ENCODE data around the gene AGRN.
"Not testable (repeated sequence)": the region's sequence is repeated elsewhere in the genome, so short reads cannot be mapped to it uniquely, and the experiment has no call there.

The AGRN gene

DNA sequence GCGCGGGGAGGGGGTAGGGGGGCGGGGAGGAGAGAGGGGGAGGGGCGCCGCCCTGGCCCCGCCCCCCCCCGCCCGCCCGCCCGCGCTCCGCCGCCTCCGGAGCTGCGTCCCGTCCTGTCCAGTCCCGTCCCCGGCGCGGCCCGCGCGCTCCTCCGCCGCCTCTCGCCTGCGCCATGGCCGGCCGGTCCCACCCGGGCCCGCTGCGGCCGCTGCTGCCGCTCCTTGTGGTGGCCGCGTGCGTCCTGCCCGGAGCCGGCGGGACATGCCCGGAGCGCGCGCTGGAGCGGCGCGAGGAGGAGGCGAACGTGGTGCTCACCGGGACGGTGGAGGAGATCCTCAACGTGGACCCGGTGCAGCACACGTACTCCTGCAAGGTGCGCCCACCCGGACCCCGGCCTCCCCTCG is at the start of gene AGRN:
TSS of gene AGRN (plus strand) at position 121 of the 405 bp plus-strand sequence. CDS start at position 174, 53 bp downstream.
- DNase-seq (ENCODE audit: low read depth): no peak

DNA sequence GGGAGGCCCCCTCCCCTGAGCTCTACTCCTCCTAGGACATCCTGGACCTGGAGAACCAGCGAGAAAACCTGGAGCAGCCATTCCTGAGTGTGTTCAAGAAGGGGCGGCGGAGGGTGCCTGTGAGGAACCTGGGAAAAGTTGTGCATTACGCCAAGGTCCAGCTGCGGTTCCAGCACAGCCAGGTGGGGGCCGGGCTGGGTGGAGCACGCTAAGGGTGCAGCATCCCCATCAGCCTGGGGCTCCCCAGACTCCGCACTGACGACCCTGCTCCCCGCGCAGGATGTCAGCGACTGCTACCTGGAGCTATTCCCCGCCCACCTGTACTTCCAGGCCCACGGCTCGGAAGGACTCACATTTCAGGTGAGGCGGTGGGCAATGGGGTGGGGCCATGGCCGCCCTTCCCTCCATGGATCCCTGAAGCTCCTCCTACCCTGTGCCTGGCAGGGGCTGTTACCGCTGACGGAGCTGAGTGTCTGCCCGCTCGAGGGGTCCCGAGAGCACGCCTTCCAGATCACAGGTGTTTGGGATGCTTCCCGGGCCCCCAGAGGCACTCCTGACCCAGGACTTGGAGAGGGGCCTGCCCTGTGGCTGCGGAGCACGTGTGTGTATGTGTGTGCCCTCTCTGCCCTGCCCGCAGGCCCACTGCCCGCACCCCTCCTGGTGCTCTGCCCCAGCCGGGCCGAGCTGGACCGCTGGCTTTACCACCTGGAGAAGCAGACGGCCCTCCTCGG is 49.5 kb upstream of the AGRN start:
- DNase-seq (ENCODE audit: low read depth): no peak

DNA sequence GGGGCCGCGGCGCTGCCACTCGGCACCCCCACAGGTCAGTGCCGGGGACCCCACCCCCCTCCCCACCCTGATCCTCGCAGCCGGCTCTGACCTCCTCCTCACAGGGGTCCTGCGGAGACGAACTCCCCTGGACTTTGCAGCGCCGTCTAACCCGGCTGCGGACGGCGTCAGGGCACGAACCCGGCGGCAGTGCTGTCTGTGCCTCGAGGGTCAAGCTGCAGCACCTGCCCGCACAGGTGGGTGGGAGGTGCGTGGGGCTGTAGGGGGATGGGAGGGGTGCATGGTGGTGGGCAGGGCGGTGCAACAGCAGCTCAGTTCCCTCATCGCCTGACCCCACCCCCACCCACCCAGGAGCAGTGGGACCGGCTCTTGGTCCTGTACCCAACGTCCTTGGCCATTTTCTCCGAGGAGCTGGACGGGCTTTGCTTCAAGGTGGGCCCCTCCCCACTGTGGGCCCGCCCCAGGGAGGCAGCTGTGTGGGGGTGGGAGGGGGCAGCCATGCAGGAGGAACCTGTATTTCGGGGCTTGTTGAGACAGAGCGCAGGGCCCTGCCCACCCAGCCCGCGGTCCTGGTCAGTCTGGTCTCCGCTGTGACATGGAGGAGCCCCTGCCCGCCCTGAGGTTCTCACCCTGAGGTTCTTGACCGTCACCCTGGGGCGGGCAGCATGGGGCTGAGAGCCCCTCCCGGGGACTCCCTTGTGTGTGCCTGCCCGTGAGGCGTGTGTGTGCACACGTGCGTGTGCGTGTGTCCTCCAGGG is 48.8 kb upstream of the AGRN start:
- DNase-seq (ENCODE audit: low read depth): no peak

DNA sequence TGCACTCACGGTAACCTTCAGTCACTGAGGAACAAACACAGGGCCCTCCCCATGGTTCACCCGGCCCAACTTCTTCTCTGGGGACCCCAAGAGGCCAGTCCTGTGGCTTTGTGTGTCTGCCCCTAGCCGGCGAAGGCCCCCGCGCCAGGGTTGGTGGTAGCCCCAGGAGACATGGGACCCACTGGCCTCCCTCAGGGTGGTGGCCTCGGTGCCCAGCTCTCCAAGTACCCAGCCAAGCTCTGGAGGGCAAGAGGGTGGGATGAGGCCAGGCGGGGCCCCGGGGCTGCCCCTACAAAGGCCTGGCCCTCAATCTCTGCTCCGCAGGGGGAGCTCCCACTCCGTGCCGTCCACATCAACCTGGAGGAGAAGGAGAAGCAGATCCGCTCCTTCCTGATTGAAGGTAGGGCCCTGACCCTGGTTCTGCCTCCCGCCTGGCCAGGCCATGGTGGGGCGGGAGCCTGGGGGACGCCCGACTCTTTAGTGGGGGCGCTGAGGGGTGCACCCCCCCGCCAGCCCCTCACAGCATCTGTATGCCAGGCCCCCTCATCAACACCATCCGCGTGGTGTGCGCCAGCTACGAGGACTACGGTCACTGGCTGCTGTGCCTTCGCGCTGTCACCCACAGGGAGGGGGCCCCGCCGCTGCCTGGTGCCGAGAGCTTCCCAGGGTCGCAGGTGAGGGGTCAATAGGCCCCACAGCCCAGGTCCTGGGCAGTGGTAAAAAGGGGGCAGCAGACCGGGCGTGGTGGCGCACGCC is 48.0 kb upstream of the AGRN start:
- no peak for DNase-seq (ENCODE audit: low read depth)

DNA sequence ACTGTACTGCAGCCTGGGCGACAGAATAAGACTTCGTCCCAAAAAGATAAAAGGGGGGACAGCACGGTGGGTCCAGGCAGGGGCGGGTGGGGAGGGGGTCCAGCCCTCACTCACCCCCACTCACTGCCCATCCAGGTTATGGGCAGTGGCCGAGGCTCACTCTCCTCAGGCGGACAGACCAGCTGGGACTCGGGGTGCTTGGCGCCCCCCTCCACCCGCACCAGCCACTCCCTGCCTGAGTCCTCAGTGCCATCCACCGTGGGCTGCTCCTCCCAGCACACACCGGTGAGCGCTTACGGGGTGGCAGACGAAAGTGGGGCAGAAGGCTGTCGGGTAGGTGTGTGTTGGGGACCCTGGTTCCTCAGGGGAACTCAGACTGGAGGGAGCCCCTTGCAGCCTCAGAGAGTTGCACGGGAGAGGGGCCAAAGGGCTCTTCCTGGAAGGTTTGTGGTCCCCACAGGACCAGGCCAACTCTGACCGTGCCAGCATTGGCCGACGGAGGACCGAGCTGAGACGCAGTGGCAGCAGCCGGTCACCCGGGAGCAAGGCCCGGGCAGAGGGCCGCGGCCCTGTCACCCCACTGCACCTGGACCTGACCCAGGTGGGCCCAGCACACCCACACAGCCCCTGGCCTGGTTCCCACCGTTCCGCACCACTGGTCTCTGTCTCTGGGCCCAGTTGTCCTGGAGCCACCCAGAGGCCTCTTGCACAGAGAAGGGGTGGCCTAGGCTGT is 47.0 kb upstream of the AGRN start:
- DNase-seq (ENCODE audit: low read depth): no peak

DNA sequence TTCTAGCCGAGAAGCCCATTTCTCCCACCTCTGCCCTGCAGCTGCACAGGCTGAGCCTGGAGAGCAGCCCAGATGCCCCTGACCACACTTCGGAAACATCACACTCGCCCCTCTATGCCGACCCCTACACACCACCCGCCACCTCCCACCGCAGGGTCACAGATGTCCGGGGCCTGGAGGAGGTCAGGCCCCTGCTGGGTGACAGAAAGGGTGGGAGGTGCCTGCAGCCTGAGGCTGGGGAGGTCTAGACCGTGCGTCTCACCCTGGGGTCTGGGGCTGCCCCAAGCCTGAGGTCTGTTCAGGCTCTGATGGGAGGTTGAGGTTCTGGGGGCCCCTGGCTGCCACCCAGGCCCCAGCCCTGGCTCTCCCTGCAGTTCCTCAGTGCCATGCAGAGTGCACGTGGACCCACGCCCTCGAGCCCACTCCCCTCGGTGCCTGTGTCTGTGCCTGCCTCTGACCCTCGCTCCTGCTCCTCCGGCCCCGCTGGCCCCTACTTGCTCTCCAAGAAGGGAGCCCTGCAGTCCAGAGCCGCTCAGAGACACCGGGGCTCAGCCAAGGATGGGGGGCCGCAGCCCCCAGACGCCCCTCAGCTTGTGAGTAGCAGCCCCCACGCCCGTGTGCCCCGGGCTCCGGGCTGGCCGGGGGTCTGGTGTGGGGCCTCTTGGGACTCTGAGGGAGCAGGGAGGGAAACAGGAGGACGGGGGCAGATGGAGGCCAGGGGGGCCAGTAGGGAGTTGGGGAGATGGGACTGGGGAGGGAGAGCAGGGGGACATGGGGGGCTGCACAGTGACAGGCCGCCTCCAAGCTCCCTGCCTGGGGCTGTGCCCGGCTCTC is 46.2 kb upstream of the AGRN start:
- DNase-seq (ENCODE audit: low read depth): no peak

DNA sequence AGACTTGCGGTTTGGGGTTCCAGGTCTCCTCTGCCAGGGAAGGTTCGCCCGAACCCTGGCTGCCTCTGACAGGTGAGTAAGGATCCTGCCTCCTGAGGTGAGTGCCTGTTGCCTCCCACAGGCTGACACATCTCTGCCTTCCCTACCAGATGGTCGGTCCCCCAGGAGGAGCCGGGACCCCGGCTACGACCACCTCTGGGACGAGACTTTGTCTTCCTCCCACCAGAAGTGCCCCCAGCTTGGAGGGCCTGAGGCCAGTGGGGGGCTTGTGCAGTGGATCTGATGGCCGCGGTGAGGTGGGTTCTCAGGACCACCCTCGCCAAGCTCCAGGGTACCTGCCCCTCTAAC is 45.7 kb upstream of the AGRN start:
- no peak for DNase-seq (ENCODE audit: low read depth)

DNA sequence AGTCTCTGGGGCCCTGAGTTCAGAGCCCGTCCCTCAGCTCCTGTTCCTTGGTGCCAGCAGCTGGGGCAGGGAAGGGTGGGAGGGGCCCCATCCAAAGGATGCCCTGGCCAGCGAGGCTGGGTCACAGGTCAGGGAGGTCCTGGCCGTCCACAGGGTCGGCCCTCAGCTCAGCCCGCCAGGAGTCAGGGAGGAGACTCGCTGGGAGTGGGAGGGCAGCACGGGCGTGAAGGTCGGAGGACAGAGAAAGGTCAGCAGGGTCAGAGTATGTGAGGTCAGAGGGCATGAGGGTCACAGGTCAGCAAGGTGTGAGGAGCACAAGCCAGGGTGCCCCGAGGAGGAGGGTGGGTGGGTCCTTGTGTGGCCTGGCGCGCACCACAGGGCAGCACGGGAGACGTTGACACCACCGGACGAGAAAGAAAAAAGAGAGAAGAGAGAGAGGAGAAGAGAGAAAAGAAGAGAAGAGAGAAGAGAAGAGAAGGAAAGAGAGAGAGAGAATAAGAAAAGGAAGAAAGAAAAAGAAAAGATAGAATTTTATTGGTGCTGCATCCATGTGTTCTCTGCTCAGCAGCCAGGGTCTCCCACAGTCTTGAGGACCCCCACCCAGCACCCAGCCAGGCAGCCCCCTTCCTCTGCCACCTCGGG is 45.1 kb upstream of the AGRN start:
- no peak for DNase-seq (ENCODE audit: low read depth)

DNA sequence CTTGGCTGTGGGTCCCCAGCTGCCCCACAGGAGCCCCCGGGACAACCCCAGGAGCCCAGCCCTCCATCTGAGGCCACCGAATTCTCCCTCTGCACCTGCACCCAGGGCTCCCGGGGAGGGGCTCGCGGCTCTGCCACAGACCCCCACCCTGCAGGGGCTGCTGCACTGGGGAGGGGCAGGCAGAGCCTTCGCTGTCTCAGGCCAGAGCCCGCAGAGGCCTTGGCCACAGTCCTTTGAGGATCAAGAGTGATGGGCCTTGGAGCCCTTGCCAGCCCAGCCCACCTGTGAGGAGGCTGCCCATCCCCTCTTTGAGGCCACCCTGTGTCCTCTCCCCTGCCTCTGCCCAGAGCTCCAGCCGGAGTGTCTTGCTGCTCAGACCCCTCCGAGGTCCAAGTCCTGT is 44.6 kb upstream of the AGRN start:
- no peak for DNase-seq (ENCODE audit: low read depth)

DNA sequence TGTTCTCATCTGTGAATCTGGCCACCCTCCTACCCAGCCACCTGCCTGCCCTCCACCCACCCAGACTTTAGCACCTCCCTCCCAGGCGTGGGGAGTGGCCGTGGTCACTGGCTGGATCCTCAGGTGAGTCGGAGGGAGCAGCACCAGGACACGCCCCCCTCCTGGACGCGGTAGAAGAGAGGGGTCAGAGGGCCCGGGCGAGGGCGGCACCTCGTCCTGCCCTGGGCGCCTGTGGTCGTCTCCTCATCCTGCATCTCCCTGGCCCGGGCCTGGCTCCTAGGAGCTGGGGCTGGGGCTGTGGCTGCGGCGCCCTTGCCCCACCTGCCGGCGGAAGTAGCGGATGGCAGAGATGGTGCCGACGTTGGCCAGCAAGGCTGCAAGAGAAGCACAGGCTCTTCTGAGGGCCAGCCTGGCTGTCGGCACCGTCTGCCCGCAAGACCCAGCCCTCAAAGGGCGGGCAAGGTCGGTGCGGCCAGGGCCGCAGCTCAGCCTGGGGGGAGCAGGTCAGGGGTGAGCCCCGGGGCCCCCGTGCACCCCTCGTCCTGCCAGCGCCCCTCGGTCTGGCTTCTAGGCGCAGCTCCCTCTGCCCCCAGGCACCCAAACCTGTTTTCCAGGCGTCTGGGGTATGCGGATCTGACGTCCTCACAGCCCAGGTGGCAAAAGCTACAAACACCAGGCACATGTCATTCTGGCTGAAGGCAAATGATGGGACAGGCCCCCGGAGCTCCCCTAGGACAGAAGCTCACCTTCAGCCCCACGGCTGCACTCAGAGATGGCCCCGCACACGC is 43.8 kb upstream of the AGRN start:
- no peak for DNase-seq (ENCODE audit: low read depth)

DNA sequence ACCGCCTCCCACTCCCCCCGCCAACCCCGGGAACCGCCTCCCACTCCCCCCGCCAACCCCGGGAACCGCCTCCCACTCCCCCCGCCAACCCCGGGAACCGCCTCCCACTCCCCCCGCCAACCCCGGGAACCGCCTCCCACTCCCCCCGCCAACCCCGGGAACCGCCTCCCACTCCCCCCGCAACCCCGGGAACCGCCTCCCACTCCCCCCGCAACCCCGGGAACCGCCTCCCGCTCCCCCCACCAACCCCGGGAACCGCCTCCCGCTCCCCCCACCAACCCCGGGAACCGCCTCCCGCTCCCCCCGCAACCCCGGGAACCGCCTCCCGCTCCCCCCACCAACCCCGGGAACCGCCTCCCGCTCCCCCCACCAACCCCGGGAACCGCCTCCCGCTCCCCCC is 43.1 kb upstream of the AGRN start:
- DNase-seq (ENCODE audit: low read depth): not testable (repeated sequence)

DNA sequence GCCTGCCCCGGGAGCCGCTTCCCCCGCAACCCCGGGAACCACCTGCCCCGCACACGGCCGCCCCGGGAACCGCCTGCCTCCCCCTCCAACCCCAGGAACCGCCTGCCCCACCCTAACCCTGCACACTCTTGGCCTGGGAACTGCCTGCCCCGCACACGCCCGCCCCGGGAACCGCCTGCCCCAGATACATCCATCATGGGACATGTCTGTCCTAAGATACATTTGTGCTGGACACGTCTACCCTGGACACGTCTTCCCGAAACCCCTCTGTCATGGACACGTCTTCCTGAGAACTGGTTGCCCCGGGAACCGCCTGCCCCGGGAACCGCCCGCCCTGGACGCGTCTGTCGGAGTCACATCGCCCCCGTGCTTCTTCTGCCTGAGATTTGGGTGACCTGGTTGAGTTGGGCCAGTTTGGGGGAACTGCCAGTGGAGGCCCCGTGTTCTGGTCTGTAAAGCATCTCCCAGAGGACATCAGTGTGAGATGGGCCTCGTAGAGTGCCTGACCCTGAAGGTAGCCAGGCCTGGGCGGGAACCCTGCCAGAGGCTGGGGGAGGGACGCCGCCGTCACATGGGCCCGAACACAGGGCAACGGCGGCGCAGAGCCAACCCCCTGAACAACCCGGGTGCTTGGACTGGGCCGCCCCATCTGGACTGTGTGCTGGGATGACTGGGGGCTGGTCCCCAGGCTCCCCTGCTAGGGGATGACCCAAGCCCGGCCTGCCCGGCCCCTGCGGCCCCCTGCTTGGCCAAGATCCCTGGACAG is 41.7 kb upstream of the AGRN start:
- DNase-seq (ENCODE audit: low read depth): no peak

DNA sequence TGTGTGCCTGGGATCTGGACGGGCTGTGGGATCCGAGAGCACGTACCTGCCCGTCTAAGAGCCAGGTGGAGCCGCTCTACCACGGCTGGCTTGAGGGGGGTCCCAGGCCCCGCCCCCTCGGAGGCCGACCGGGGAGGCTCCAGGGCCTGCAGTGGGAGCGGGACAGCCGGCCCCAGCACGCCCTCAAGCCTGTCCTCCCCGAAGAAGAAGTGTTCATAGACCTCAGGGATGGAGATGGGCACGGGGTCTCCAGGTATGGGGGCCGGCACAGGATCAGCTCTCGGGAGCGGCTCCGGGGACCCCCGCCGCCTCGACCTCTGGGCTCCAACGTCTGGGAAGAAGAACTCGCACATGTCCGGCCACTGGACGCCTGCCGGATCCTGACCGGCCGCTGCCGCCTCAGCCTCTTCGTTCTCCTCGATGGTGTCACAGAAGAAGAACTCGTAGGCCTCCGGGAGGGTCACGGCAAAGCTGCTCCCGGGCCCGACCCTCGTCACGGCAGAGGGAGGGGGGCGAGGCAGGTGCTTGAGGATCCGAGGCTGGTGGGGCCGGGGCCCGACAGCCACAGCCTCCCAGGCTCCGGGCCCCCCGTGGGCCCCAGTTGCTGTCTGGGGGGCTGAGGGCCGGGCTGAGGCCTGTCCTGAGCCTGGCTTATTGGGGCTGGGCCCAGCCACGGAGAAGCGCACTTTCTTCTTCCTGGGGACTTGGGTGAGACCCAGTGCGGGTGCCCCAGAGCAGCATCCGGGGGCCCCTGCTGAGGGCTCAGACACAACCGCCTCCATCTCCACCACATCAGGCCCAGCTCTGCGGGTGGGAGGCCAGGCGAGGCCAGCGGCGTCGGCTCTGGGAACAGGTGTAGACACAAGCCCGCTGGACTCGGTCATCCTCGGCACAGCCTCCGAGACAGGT is 40.8 kb upstream of the AGRN start:
- DNase-seq (ENCODE audit: low read depth): no peak

DNA sequence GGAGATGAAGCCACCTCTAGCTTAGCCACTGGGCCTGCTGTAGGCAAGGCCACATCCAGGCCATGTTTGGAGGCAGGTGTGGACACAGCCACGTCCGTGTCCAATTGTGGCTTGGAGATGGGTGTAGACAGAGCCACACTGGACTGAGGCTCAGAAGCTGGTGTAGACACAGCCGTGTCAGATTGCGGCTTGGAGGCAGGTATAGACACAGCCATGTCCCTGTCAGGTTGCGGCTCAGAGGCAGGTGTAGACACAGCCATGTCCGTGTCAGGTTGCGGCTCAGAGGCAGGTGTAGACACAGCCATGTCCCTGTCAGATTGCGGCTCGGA is 40.2 kb upstream of the AGRN start:
- no peak for DNase-seq (ENCODE audit: low read depth)

DNA sequence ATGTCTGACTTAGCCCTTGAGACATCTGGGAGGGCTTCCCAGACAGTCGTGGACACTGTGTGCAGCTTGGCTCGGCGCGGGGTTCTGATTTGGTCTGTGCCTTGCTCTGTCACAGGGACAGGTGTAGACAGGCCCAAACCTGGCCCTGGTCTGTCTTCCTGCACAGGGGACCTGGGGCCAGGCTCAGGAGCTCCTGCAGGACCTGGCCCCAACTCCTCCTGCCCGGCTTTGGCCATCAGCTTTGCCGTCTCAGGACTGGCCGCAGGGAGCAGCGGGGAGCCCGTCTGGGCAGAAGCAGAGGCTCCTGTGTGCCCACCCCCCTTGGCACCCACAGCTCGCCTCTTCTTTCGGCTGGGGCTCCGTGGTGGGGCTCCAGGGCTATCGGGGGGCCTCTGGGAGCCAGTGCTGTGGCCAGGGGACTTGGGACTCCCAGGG is 39.8 kb upstream of the AGRN start:
- no peak for DNase-seq (ENCODE audit: low read depth)

DNA sequence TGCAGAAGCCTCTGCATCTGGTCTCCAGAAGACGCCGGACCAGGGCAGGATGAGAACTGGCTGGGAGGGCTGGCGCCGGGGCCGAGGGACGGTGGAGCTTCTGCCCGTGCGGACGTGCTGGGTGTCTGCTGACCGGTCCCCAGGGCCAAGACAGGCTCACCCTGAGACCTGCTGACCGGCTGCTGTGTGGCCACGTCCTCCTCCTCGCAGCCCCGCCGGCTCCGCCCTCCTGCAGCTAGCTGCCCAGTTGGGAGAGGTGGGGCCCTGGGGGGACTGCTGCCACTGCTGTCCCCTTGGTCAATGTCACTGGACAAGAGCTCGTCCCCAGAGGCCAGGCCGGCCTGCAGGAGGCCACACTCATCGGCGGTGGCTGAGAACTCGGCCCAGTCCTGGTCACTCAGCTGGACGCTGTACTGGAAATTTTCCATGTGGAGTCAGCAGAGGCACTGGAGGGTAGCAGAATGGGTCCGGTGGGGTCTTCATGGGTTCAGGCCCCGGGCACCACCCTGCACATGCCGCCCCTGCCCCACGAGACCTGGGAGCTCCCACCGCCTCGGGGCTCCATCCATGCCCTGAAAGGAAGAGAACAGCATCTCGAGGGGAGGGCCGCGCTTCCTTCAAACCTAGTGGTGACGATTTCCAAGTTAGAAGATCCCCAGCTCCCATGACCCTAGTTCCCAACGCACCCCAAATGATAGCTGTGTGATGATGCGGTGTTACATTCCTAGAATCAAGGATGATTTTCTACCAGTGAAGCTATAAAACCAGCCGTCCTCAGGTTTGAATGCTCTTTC is 39.1 kb upstream of the AGRN start:
- DNase-seq (ENCODE audit: low read depth): no peak

DNA sequence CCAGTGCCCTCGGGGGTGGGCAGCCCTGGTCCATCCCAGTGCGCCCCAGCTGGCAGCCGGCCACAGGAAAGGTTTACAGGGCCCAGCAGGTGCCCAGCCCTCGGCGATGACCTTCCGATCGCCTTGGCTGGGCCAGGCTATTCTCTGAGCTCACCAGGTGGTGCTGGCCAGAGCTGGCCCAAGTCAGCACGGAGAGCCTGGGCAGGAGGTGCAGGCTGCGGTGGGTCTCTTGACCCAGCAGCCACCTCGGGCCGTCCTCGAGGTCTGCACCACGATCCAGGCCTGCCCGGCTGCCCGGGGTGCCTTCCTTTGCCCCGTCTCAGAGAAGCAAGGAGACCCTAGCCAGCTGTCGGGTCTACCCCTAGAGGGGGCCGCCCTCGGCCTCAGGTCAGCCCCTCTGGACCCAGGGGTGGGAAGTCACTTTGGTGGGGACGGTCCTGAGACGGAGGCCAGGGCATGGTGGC is 38.4 kb upstream of the AGRN start:
- DNase-seq (ENCODE audit: low read depth): no peak
